Stimulated activated naive B cell treated with anti-CD40 and anti-IgM and Interleukin-4, amounts not matched to agents 10 μg/mL and 1 μg/mL and 100 μg/mL, for 72 hours (primary cell): ENCODE data around the gene ZRANB1.
"Not testable (repeated sequence)": the region's sequence is repeated elsewhere in the genome, so short reads cannot be mapped to it uniquely, and the experiment has no call there.

Experiments
- ATAC-seq, 2 donors: fragments of 150-1000 bp; cut with Tn5 transposase; replicated peaks; 2 replicates each; pipeline ENCODE4 v1.10.0; 2021; ENCODE audit warnings: moderate library complexity in 1 of 2
- DNase-seq: peaks from one replicate; pipeline ENCODE4 v3.0.0; 2021
- H3K27ac Mint-ChIP-seq: one replicate; pipeline ENCODE4 v1.8.0; 2022; ENCODE audit warnings: mild to moderate bottlenecking, mixed read lengths
- H3K27me3 Mint-ChIP-seq, 2 donors: one replicate each; pipeline ENCODE4 v1.8.0; 2022; ENCODE audit warnings: mixed read lengths in 2 of 2
- H3K36me3 Mint-ChIP-seq, 2 donors: one replicate each; pipeline ENCODE4 v1.8.0; 2022; ENCODE audit warnings: mixed read lengths in 2 of 2, mild to moderate bottlenecking in 1 of 2
- H3K4me1 Mint-ChIP-seq, 2 donors: one replicate each; pipeline ENCODE4 v1.8.0; 2022; ENCODE audit warnings: mixed read lengths in 2 of 2, mild to moderate bottlenecking in 1 of 2
- H3K4me3 Mint-ChIP-seq, 2 donors: one replicate each; pipeline ENCODE4 v1.8.0; 2022; ENCODE audit warnings: mild to moderate bottlenecking in 2 of 2, mixed read lengths in 2 of 2, moderate library complexity in 1 of 2
- H3K9me3 Mint-ChIP-seq, 2 donors: one replicate each; pipeline ENCODE4 v1.8.0; 2022; ENCODE audit warnings: mixed read lengths in 2 of 2, mild to moderate bottlenecking in 1 of 2

ZRANB1 gene

GRCh38 chr10:124914398-124914797, 27.5 kb upstream of the ZRANB1 start:
- not testable (repeated sequence) for H3K36me3 Mint-ChIP-seq, H3K9me3 Mint-ChIP-seq, DNase-seq, H3K27ac Mint-ChIP-seq, H3K4me3 Mint-ChIP-seq, ATAC-seq
- peaks cover 16 to 37% of the 10 kb centered on the region in 2 donors for H3K4me1 Mint-ChIP-seq
- H3K27me3 Mint-ChIP-seq: peaks cover 16% of the 10 kb centered on the region in 2 donors

GRCh38 chr10:124916098-124916584, 25.8 kb upstream of the ZRANB1 start:
- no peak for DNase-seq
- ATAC-seq: peak; percentile 4 to 6
- Mint-ChIP-seq H3K27ac (peak overlapping the region; percentile 96), H3K9me3 (no peaks in the 10 kb centered on the region), H3K4me1 (peaks cover 23 to 50% of the 10 kb centered on the region in 2 donors), H3K27me3 (peaks cover 14 to 16% of the 10 kb centered on the region in 2 donors), H3K4me3 (peak overlapping the region; percentile 87 to 89), H3K36me3 (peaks cover 0 to 6% of the 10 kb centered on the region in 2 donors)

GRCh38 chr10:124916585-124917427, 25.1 kb upstream of the ZRANB1 start:
- peaks cover 18 to 43% of the 10 kb centered on the region in 2 donors for H3K4me1 Mint-ChIP-seq
- no peaks in the 10 kb centered on the region for H3K9me3 Mint-ChIP-seq
- DNase-seq (peak; percentile 94), ATAC-seq (peak; percentile 97 to 98)
- H3K36me3 Mint-ChIP-seq: peaks cover 0 to 6% of the 10 kb centered on the region in 2 donors
- peak overlapping the region; percentile 96 for H3K27ac Mint-ChIP-seq
- H3K27me3 Mint-ChIP-seq: peaks cover 8 to 11% of the 10 kb centered on the region in 2 donors
- H3K4me3 Mint-ChIP-seq: peak overlapping the region; percentile 87 to 89

- peak; percentile 17 for DNase-seq
- peaks cover 0 to 6% of the 10 kb centered on the region in 2 donors for H3K36me3 Mint-ChIP-seq
- peaks cover 2 to 3% of the 10 kb centered on the region in 2 donors for H3K27me3 Mint-ChIP-seq
Observed at GRCh38 chr10:124917428-124918190, 24.3 kb upstream of the ZRANB1 start.

GRCh38 chr10:124918191-124918830, 23.6 kb upstream of the ZRANB1 start:
- Mint-ChIP-seq H3K36me3 (peaks cover 2 to 6% of the 10 kb centered on the region in 2 donors), H3K27me3 (no peaks in the 10 kb centered on the region), H3K4me3 (peak overlapping the region; percentile 94 to 96), H3K27ac (peak overlapping the region; percentile 98), H3K4me1 (peaks cover 16 to 39% of the 10 kb centered on the region in 2 donors), H3K9me3 (no peaks in the 10 kb centered on the region)
- ATAC-seq: no peak
- no peak for DNase-seq

More at GRCh38 chr10:124917428-124918190, 24.3 kb upstream of the ZRANB1 start:
- Mint-ChIP-seq H3K4me3 (peak overlapping the region; percentile 94 to 96), H3K27ac (peak overlapping the region; percentile 98), H3K4me1 (peaks cover 16 to 39% of the 10 kb centered on the region in 2 donors), H3K9me3 (no peaks in the 10 kb centered on the region)
- peak in 1 of 2 donors; percentile 6 for ATAC-seq

GRCh38 chr10:124918906-124919305, 23.0 kb upstream of the ZRANB1 start:
- Mint-ChIP-seq H3K27ac (no peak overlapping the region), H3K27me3 (no peaks in the 10 kb centered on the region), H3K4me3 (peak overlapping the region in 1 of 2 donors; percentile 96)

GRCh38 chr10:124921261-124921660, 20.7 kb upstream of the ZRANB1 start:
- Mint-ChIP-seq H3K4me1 (peaks cover 26 to 47% of the 10 kb centered on the region in 2 donors), H3K27me3 (no peaks in the 10 kb centered on the region), H3K36me3 (peaks cover 8 to 16% of the 10 kb centered on the region in 2 donors), H3K9me3 (no peaks in the 10 kb centered on the region), H3K27ac (no peak overlapping the region), H3K4me3 (no peak overlapping the region)
- ATAC-seq (no peak), DNase-seq (no peak)

More at GRCh38 chr10:124918906-124919305, 23.0 kb upstream of the ZRANB1 start:
- DNase-seq: no peak
- Mint-ChIP-seq H3K9me3 (no peaks in the 10 kb centered on the region), H3K4me1 (peaks cover 16 to 39% of the 10 kb centered on the region in 2 donors), H3K36me3 (peaks cover 4 to 10% of the 10 kb centered on the region in 2 donors)
- no peak for ATAC-seq

- H3K4me1 Mint-ChIP-seq: peaks cover 25 to 43% of the 10 kb centered on the region in 2 donors
- H3K4me3 Mint-ChIP-seq: no peak overlapping the region
- no peak for ATAC-seq
- H3K36me3 Mint-ChIP-seq: peaks cover 10 to 28% of the 10 kb centered on the region in 2 donors
- no peak overlapping the region for H3K27ac Mint-ChIP-seq
- no peaks in the 10 kb centered on the region for H3K9me3 Mint-ChIP-seq
- no peak for DNase-seq
- no peaks in the 10 kb centered on the region for H3K27me3 Mint-ChIP-seq
Observed at GRCh38 chr10:124923684-124924083, 18.2 kb upstream of the ZRANB1 start.

- Mint-ChIP-seq H3K36me3 (peaks cover 13 to 28% of the 10 kb centered on the region in 2 donors), H3K27me3 (no peaks in the 10 kb centered on the region), H3K4me1 (peaks cover 19 to 29% of the 10 kb centered on the region in 2 donors), H3K4me3 (no peak overlapping the region), H3K9me3 (no peaks in the 10 kb centered on the region), H3K27ac (no peak overlapping the region)
- ATAC-seq (no peak), DNase-seq (no peak)
Observed at GRCh38 chr10:124926548-124926947, 15.4 kb upstream of the ZRANB1 start.

GRCh38 chr10:124928087-124928486, 13.8 kb upstream of the ZRANB1 start:
- DNase-seq: no peak
- peaks cover 17 to 38% of the 10 kb centered on the region in 2 donors for H3K36me3 Mint-ChIP-seq
- ATAC-seq: no peak
- H3K4me1 Mint-ChIP-seq: peaks cover 21 to 29% of the 10 kb centered on the region in 2 donors
- peaks cover 2 to 4% of the 10 kb centered on the region in 2 donors for H3K9me3 Mint-ChIP-seq
- H3K4me3 Mint-ChIP-seq: no peak overlapping the region
- H3K27me3 Mint-ChIP-seq: no peaks in the 10 kb centered on the region
- peak overlapping the region; percentile 3 for H3K27ac Mint-ChIP-seq

GRCh38 chr10:124928545-124928944, 13.4 kb upstream of the ZRANB1 start:
- Mint-ChIP-seq H3K4me1 (peaks cover 22 to 32% of the 10 kb centered on the region in 2 donors), H3K36me3 (peaks cover 14 to 37% of the 10 kb centered on the region in 2 donors), H3K4me3 (no peak overlapping the region), H3K9me3 (peaks cover 2 to 4% of the 10 kb centered on the region in 2 donors), H3K27ac (no peak overlapping the region), H3K27me3 (no peaks in the 10 kb centered on the region)
- DNase-seq (no peak), ATAC-seq (no peak)

GRCh38 chr10:124935946-124936345, 6.0 kb upstream of the ZRANB1 start:
- Mint-ChIP-seq H3K27ac (no peak overlapping the region), H3K4me3 (no peak overlapping the region), H3K4me1 (peaks cover 17 to 41% of the 10 kb centered on the region in 2 donors), H3K36me3 (peaks cover 7 to 13% of the 10 kb centered on the region in 2 donors), H3K9me3 (peaks cover 2 to 4% of the 10 kb centered on the region in 2 donors), H3K27me3 (no peaks in the 10 kb centered on the region)
- ATAC-seq: no peak
- DNase-seq: no peak

- Mint-ChIP-seq H3K4me1 (peaks cover 18 to 43% of the 10 kb centered on the region in 2 donors), H3K4me3 (no peak overlapping the region), H3K27me3 (no peaks in the 10 kb centered on the region)
Observed at GRCh38 chr10:124936813-124937212, 5.1 kb upstream of the ZRANB1 start.

GRCh38 chr10:124939290-124939689, 2.6 kb upstream of the ZRANB1 start:
- peaks cover 29 to 56% of the 10 kb centered on the region in 2 donors for H3K4me1 Mint-ChIP-seq

More at GRCh38 chr10:124936813-124937212, 5.1 kb upstream of the ZRANB1 start:
- H3K36me3 Mint-ChIP-seq: peaks cover 3 to 11% of the 10 kb centered on the region in 2 donors
- DNase-seq (no peak), ATAC-seq (no peak)
- H3K9me3 Mint-ChIP-seq: peaks cover 1 to 2% of the 10 kb centered on the region in 2 donors
- no peak overlapping the region for H3K27ac Mint-ChIP-seq

More at GRCh38 chr10:124939290-124939689, 2.6 kb upstream of the ZRANB1 start:
- no peak overlapping the region for H3K4me3 Mint-ChIP-seq
- no peak overlapping the region for H3K27ac Mint-ChIP-seq
- ATAC-seq: no peak
- no peaks in the 10 kb centered on the region for H3K27me3 Mint-ChIP-seq
- DNase-seq: no peak
- H3K9me3 Mint-ChIP-seq: no peaks in the 10 kb centered on the region
- H3K36me3 Mint-ChIP-seq: peaks cover 10 to 18% of the 10 kb centered on the region in 2 donors
